Suprapubic skin (tissue), 3 donors: ENCODE results near the gene PLXNB2.

Experiments
- CTCF ChIP-seq, 2 donors: fragments of 200-600 bp in 1 of 2; fragments of 450-650 bp in 1 of 2; sonication (generic) in 1 of 2; IDR thresholded peaks; one replicate each; pipeline ENCODE4 v1.5.1; 2016 to 2019; ENCODE audit warnings: antibody characterized with exemption in 2 of 2, mild to moderate bottlenecking in 1 of 2, moderate library complexity in 1 of 2
- EP300 ChIP-seq: sonication (generic); formaldehyde crosslinking; IDR thresholded peaks from one replicate; pipeline ENCODE4 v1.6.1; 2017; ENCODE audit warnings: antibody characterized with exemption

- TF ChIP-seq EP300 = no peak
- TF ChIP-seq CTCF (IDR thresholded peaks at IDR 0.05) = no peak
These were observed 31.5 kb upstream of the PLXNB2 start for GRCh38 chr22:50338860-50339462.
